ENCODE data around the gene SLC38A11. TPM values are rescaled to one million over a fixed set of nuclear protein-coding genes. Genes with fewer than 3 reads are reported as not detected.

The SLC38A11 gene
- total and polyA plus RNA-seq, 10 of the 15 experiments (the other 5 are each of a cell fraction or from before 2014, with no cell fraction given) = not detected

DNA sequence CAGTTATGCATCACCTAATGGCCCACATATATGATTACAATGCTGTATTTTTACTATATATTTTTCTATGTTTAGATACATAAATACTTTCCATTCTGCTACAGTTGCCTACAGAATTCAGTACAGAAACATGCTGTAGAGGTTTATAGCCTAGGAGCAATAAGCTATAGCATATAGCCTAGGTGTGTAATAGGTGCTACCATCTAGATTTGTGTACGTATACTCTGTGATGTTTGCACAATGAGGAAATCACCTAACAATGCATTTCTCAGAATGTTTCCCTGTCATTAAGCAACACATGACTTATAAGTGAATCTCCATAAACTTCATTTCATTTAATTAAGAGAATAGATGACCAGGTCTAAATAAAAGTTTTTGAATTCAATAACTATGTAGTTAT lies 43.5 kb downstream of the SLC38A11 start:
- SMC1A ChIA-PET (ENCODE audit: uncharacterized antibody, unreplicated experiment) = no interaction called here
- no TSS peak for BruUV-seq (replicated peaks)
- RAD21 ChIA-PET (ENCODE audit: unreplicated experiment) = no interaction called here
- WGBS (ENCODE audit: insufficient coverage, insufficient replicate concordance, low lambda C conversion rate, missing lambda C conversion rate) = 100% methylated on average over 1 of the region's 1 CpG
- DNase-seq (ENCODE audit: low read depth, low spot score) (no peak), FAIRE-seq (no peak), ATAC-seq (no peak)
- H3K79me2 ChIP-seq (ENCODE audit: control insufficient read depth, insufficient read depth, low read length) = no peaks in the 10 kb centered on the region
- no peaks in the 10 kb centered on the region for H3K36me3 ChIP-seq (ENCODE audit: control insufficient read depth in 2 of 2, insufficient read depth in 2 of 2, low read length in 1 of 2)
- H3K4me3 ChIP-seq = no peak overlapping the region
- in situ Hi-C loops (cut with MboI) (no loop called here), intact Hi-C loops (cut with micrococcal nuclease; ENCODE audit: unreplicated experiment) (no loop called here)
- no peak overlapping the region for H3K9ac ChIP-seq (ENCODE audit: control insufficient read depth, insufficient read depth, low read length)
- no peaks in the 10 kb centered on the region for H3K9me3 ChIP-seq (replicated peaks; ENCODE audit: control insufficient read depth, insufficient read depth, low read length)
- no peak for TF ChIP-seq ESRRA (IDR thresholded peaks at IDR 0.05; ENCODE audit: low read length)
- TF ChIP-seq WRNIP1 (IDR thresholded peaks at IDR 0.05; ENCODE audit: borderline replicate concordance, low read depth, low read length) = no peak
- H4K20me1 ChIP-seq (ENCODE audit: control insufficient read depth, insufficient read depth) = no peaks in the 10 kb centered on the region
- H2AFZ ChIP-seq (ENCODE audit: control insufficient read depth, low read depth, low read length) = no peak overlapping the region
- H3K4me1 ChIP-seq (ENCODE audit: control insufficient read depth, insufficient read depth, low read length) = no peaks in the 10 kb centered on the region
- POLR2A ChIA-PET = no interaction called here
- no peak overlapping the region for H3K4me2 ChIP-seq (ENCODE audit: control insufficient read depth, insufficient read depth)
- H3K27ac ChIP-seq (ENCODE audit: control insufficient read depth, insufficient read depth) = no peak overlapping the region
- no peaks in the 10 kb centered on the region for H3K27me3 ChIP-seq (replicated peaks in 1 of 2; ENCODE audit: control insufficient read depth in 2 of 2, insufficient read depth in 2 of 2, low read length in 1 of 2)
- CTCF ChIA-PET = interaction anchor here (1.5 kb wide), 1 partner anchor 8 kb away, joined by 3 read pairs; no protein-coding TSS in a partner anchor

DNA sequence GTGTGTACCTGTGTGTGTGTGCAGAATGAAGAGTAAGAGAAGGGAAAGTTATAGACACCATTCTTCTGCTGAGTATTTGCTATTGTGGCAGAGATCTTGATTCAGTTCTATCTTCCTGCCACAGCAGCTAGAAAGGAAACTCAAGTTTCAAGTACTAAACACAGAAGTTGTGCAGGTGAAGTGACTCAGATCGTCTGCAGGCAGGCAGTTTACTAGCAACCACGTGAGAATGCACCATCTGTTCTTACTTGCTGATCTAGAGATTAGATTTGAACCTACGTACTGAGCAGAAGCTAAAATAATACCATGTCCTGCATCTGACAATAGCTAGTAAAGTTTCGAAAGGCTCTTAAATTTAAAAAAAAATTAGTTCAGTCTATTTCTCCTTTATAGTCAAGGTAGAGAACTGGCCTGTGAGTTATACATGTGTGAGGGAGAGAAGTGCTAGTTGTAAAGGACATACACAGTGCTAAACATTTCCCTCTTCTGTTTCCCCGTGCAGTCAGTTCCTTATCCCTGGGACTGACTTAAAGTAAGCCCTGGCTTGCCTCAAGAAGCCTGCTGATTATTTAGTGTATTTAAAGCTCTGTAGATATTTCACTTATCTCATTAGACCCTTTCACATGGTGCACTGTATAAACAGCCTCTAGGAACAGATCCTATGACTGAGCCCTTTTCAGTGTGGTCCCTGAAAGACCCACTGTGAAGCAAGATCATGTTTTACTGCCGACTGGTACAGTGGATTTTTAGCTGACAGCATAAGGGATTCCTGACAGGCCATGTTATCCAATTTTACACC lies 45.0 kb downstream of the SLC38A11 start:
- H3K4me2 ChIP-seq (ENCODE audit: control insufficient read depth, insufficient read depth) = no peak overlapping the region
- no peaks in the 10 kb centered on the region for H3K36me3 ChIP-seq (ENCODE audit: control insufficient read depth in 2 of 2, insufficient read depth in 2 of 2, low read length in 1 of 2)
- ChIA-PET POLR2A (no interaction called here), RAD21 (ENCODE audit: unreplicated experiment) (no interaction called here), CTCF (interaction anchor here (1.2 kb wide), 1 partner anchor 50 kb away, joined by 3 read pairs; no protein-coding TSS in a partner anchor), SMC1A (ENCODE audit: uncharacterized antibody, unreplicated experiment) (no interaction called here)
- H3K79me2 ChIP-seq (ENCODE audit: control insufficient read depth, insufficient read depth, low read length) = no peaks in the 10 kb centered on the region
- no peak overlapping the region for H3K9ac ChIP-seq (ENCODE audit: control insufficient read depth, insufficient read depth, low read length)
- no peaks in the 10 kb centered on the region for H3K9me3 ChIP-seq (replicated peaks; ENCODE audit: control insufficient read depth, insufficient read depth, low read length)
- in situ Hi-C loops (cut with MboI) = no loop called here
- no peaks in the 10 kb centered on the region for H3K4me1 ChIP-seq (ENCODE audit: control insufficient read depth, insufficient read depth, low read length)
- no peak for ATAC-seq
- no TSS peak for BruUV-seq (replicated peaks)
- H2AFZ ChIP-seq (ENCODE audit: control insufficient read depth, low read depth, low read length) = no peak overlapping the region
- intact Hi-C loops (cut with micrococcal nuclease; ENCODE audit: unreplicated experiment) = no loop called here
- under 1% methylated on average over 6 of the region's 6 CpGs for WGBS (ENCODE audit: insufficient coverage, insufficient replicate concordance, low lambda C conversion rate, missing lambda C conversion rate)
- FAIRE-seq = no peak
- H4K20me1 ChIP-seq (ENCODE audit: control insufficient read depth, insufficient read depth) = no peaks in the 10 kb centered on the region
- H3K4me3 ChIP-seq = no peak overlapping the region
- H3K27me3 ChIP-seq (replicated peaks in 1 of 2; ENCODE audit: control insufficient read depth in 2 of 2, insufficient read depth in 2 of 2, low read length in 1 of 2) = no peaks in the 10 kb centered on the region
- no peak overlapping the region for H3K27ac ChIP-seq (ENCODE audit: control insufficient read depth, insufficient read depth)
- DNase-seq (ENCODE audit: low read depth, low spot score) = no peak
- TF ChIP-seq NR2F1 (conservative IDR thresholded peaks at IDR 0.05) (no peak), POLR2AphosphoS2 (IDR thresholded peaks at IDR 0.05; ENCODE audit: low read depth, low read length) (no peak), SMAD1 (IDR thresholded peaks at IDR 0.05; ENCODE audit: low read depth, partially characterized antibody) (no peak), SRF (IDR thresholded peaks at IDR 0.05; ENCODE audit: low read depth in 2 of 2, low read length in 2 of 2) (no peak), RELA (IDR thresholded peaks at IDR 0.05; ENCODE audit: borderline replicate concordance, partially characterized antibody) (no peak), DPF2 (IDR thresholded peaks at IDR 0.05) (no peak), HCFC1 (IDR thresholded peaks at IDR 0.05; ENCODE audit: low read length) (no peak), RAD51 (IDR thresholded peaks at IDR 0.05) (no peak)
- TF ChIP-seq, protein P1, sequence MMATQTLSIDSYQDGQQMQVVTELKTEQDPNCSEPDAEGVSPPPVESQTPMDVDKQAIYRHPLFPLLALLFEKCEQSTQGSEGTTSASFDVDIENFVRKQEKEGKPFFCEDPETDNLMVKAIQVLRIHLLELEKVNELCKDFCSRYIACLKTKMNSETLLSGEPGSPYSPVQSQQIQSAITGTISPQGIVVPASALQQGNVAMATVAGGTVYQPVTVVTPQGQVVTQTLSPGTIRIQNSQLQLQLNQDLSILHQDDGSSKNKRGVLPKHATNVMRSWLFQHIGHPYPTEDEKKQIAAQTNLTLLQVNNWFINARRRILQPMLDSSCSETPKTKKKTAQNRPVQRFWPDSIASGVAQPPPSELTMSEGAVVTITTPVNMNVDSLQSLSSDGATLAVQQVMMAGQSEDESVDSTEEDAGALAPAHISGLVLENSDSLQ (IDR thresholded peaks at IDR 0.05) = no peak
- TF ChIP-seq, protein P2, sequence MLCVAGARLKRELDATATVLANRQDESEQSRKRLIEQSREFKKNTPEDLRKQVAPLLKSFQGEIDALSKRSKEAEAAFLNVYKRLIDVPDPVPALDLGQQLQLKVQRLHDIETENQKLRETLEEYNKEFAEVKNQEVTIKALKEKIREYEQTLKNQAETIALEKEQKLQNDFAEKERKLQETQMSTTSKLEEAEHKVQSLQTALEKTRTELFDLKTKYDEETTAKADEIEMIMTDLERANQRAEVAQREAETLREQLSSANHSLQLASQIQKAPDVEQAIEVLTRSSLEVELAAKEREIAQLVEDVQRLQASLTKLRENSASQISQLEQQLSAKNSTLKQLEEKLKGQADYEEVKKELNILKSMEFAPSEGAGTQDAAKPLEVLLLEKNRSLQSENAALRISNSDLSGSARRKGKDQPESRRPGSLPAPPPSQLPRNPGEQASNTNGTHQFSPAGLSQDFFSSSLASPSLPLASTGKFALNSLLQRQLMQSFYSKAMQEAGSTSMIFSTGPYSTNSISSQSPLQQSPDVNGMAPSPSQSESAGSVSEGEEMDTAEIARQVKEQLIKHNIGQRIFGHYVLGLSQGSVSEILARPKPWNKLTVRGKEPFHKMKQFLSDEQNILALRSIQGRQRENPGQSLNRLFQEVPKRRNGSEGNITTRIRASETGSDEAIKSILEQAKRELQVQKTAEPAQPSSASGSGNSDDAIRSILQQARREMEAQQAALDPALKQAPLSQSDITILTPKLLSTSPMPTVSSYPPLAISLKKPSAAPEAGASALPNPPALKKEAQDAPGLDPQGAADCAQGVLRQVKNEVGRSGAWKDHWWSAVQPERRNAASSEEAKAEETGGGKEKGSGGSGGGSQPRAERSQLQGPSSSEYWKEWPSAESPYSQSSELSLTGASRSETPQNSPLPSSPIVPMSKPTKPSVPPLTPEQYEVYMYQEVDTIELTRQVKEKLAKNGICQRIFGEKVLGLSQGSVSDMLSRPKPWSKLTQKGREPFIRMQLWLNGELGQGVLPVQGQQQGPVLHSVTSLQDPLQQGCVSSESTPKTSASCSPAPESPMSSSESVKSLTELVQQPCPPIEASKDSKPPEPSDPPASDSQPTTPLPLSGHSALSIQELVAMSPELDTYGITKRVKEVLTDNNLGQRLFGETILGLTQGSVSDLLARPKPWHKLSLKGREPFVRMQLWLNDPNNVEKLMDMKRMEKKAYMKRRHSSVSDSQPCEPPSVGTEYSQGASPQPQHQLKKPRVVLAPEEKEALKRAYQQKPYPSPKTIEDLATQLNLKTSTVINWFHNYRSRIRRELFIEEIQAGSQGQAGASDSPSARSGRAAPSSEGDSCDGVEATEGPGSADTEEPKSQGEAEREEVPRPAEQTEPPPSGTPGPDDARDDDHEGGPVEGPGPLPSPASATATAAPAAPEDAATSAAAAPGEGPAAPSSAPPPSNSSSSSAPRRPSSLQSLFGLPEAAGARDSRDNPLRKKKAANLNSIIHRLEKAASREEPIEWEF (IDR thresholded peaks at IDR 0.05; ENCODE audit: insufficient replicate concordance, low read depth, low read length) = no peak
